Activated CD4-positive, alpha-beta T cell treated with anti-CD3 and anti-CD28 coated beads, Interleukin-2, amount 10 ng/mL, durations not matched to agents 7 days and 5 days (primary cell): ENCODE results near the gene CDH4. TPM values are rescaled to one million over a fixed set of nuclear protein-coding genes. Genes with fewer than 3 reads are reported as not detected.

ENCODE experiments used
- CTCF ChIA-PET: fragments of 350-600 bp; sonication (Branson Sonifier 250); formaldehyde crosslinking; loops from one replicate; lab custom pipeline; 2021; ENCODE audit warnings: antibody characterized with exemption; lab: Charles Lee
- POLR2A ChIA-PET: fragments of 350-600 bp; sonication (Branson Sonifier 250); formaldehyde crosslinking; loops from one replicate; lab custom pipeline; 2021; ENCODE audit warnings: antibody characterized with exemption; lab: Charles Lee
- DNase-seq: peaks from one replicate; pipeline ENCODE4 v3.0.0-alpha.2; 2020
- H3K27ac Mint-ChIP-seq: one replicate; pipeline ENCODE4 v1.8.0; 2021; ENCODE audit warnings: mild to moderate bottlenecking, moderate library complexity, mixed read lengths
- H3K27me3 Mint-ChIP-seq: one replicate; pipeline ENCODE4 v1.8.0; 2021; ENCODE audit warnings: mixed read lengths
- H3K36me3 Mint-ChIP-seq: one replicate; pipeline ENCODE4 v1.8.0; 2021; ENCODE audit warnings: low read depth, mixed read lengths
- H3K4me1 Mint-ChIP-seq: one replicate; pipeline ENCODE4 v1.8.0; 2021; ENCODE audit warnings: mixed read lengths
- H3K4me3 Mint-ChIP-seq: one replicate; pipeline ENCODE4 v1.8.0; 2021; ENCODE audit warnings: mild to moderate bottlenecking, moderate library complexity, mixed read lengths
- H3K9me3 Mint-ChIP-seq: one replicate; pipeline ENCODE4 v1.8.0; 2021; ENCODE audit warnings: mixed read lengths
- total RNA-seq, 2 experiments: library from RNA; stranded (reverse); gene quantifications; one replicate each; pipeline ENCODE4 v1.2.3, GENCODE V29; 2021

The CDH4 gene
- total RNA-seq, 2 experiments from 2014 or later, result not detected

- H3K9me3 Mint-ChIP-seq, result no peaks in the 10 kb centered on the region
- H3K27ac Mint-ChIP-seq, result no peak overlapping the region
- POLR2A ChIA-PET, result no interaction called here
- CTCF ChIA-PET, result no interaction called here
- DNase-seq, result no peak
- H3K4me1 Mint-ChIP-seq, result no peaks in the 10 kb centered on the region
- H3K36me3 Mint-ChIP-seq, result no peaks in the 10 kb centered on the region
- H3K27me3 Mint-ChIP-seq, result no peaks in the 10 kb centered on the region
- no peak overlapping the region for H3K4me3 Mint-ChIP-seq
Observed at GRCh38 chr20:61354501-61354900, 102.4 kb downstream of the CDH4 start.

- Mint-ChIP-seq H3K9me3 (no peaks in the 10 kb centered on the region), H3K27me3 (no peaks in the 10 kb centered on the region), H3K4me1 (no peaks in the 10 kb centered on the region), H3K27ac (no peak overlapping the region), H3K4me3 (no peak overlapping the region), H3K36me3 (no peaks in the 10 kb centered on the region)
- no peak for DNase-seq
- ChIA-PET CTCF (no interaction called here), POLR2A (no interaction called here)
Observed at GRCh38 chr20:61354901-61355495, 102.9 kb downstream of the CDH4 start.

GRCh38 chr20:61355585-61355984 lies 103.5 kb downstream of the CDH4 start:
- no peaks in the 10 kb centered on the region for H3K4me1 Mint-ChIP-seq
- H3K27ac Mint-ChIP-seq, result no peak overlapping the region
- POLR2A ChIA-PET, result no interaction called here
- CTCF ChIA-PET, result no interaction called here
- no peaks in the 10 kb centered on the region for H3K36me3 Mint-ChIP-seq
- H3K4me3 Mint-ChIP-seq, result no peak overlapping the region
- H3K9me3 Mint-ChIP-seq, result no peaks in the 10 kb centered on the region
- no peak for DNase-seq
- H3K27me3 Mint-ChIP-seq, result no peaks in the 10 kb centered on the region

- ChIA-PET POLR2A (no interaction called here), CTCF (no interaction called here)
- DNase-seq, result no peak
- Mint-ChIP-seq H3K27ac (no peak overlapping the region), H3K27me3 (no peaks in the 10 kb centered on the region), H3K36me3 (no peaks in the 10 kb centered on the region), H3K9me3 (no peaks in the 10 kb centered on the region), H3K4me1 (no peaks in the 10 kb centered on the region), H3K4me3 (no peak overlapping the region)
Observed at GRCh38 chr20:61356196-61356595, 104.1 kb downstream of the CDH4 start.

GRCh38 chr20:61357119-61357518 lies 105.1 kb downstream of the CDH4 start:
- CTCF ChIA-PET, result no interaction called here

GRCh38 chr20:61359254-61359653 lies 107.2 kb downstream of the CDH4 start:
- Mint-ChIP-seq H3K27me3 (no peaks in the 10 kb centered on the region), H3K9me3 (no peaks in the 10 kb centered on the region), H3K27ac (no peak overlapping the region), H3K36me3 (no peaks in the 10 kb centered on the region), H3K4me1 (no peaks in the 10 kb centered on the region), H3K4me3 (no peak overlapping the region)
- POLR2A ChIA-PET, result no interaction called here
- CTCF ChIA-PET, result no interaction called here
- DNase-seq, result no peak

More at GRCh38 chr20:61357119-61357518, 105.1 kb downstream of the CDH4 start:
- no peaks in the 10 kb centered on the region for H3K9me3 Mint-ChIP-seq
- no peaks in the 10 kb centered on the region for H3K36me3 Mint-ChIP-seq
- POLR2A ChIA-PET, result no interaction called here
- no peaks in the 10 kb centered on the region for H3K27me3 Mint-ChIP-seq
- no peak overlapping the region for H3K4me3 Mint-ChIP-seq
- no peak overlapping the region for H3K27ac Mint-ChIP-seq
- H3K4me1 Mint-ChIP-seq, result no peaks in the 10 kb centered on the region
- DNase-seq, result no peak

GRCh38 chr20:61360296-61360695 lies 108.2 kb downstream of the CDH4 start:
- Mint-ChIP-seq H3K4me1 (no peaks in the 10 kb centered on the region), H3K36me3 (no peaks in the 10 kb centered on the region), H3K4me3 (no peak overlapping the region), H3K27me3 (no peaks in the 10 kb centered on the region), H3K9me3 (no peaks in the 10 kb centered on the region), H3K27ac (no peak overlapping the region)
- CTCF ChIA-PET, result no interaction called here
- POLR2A ChIA-PET, result no interaction called here
- DNase-seq, result no peak

GRCh38 chr20:61360940-61361339 lies 108.9 kb downstream of the CDH4 start:
- no peaks in the 10 kb centered on the region for H3K36me3 Mint-ChIP-seq
- H3K27ac Mint-ChIP-seq, result no peak overlapping the region
- POLR2A ChIA-PET, result no interaction called here
- CTCF ChIA-PET, result no interaction called here
- H3K4me1 Mint-ChIP-seq, result no peaks in the 10 kb centered on the region
- no peak overlapping the region for H3K4me3 Mint-ChIP-seq
- no peaks in the 10 kb centered on the region for H3K27me3 Mint-ChIP-seq
- H3K9me3 Mint-ChIP-seq, result no peaks in the 10 kb centered on the region
- DNase-seq, result no peak

GRCh38 chr20:61361501-61361900 lies 109.4 kb downstream of the CDH4 start:
- Mint-ChIP-seq H3K4me1 (no peaks in the 10 kb centered on the region), H3K9me3 (no peaks in the 10 kb centered on the region), H3K27ac (no peak overlapping the region), H3K27me3 (no peaks in the 10 kb centered on the region), H3K36me3 (no peaks in the 10 kb centered on the region), H3K4me3 (no peak overlapping the region)
- POLR2A ChIA-PET, result no interaction called here
- CTCF ChIA-PET, result no interaction called here
- DNase-seq, result no peak

GRCh38 chr20:61364147-61364546 lies 112.1 kb downstream of the CDH4 start:
- DNase-seq, result no peak
- H3K27ac Mint-ChIP-seq, result no peak overlapping the region
- H3K4me1 Mint-ChIP-seq, result no peaks in the 10 kb centered on the region
- H3K27me3 Mint-ChIP-seq, result no peaks in the 10 kb centered on the region
- H3K4me3 Mint-ChIP-seq, result no peak overlapping the region
- no peaks in the 10 kb centered on the region for H3K36me3 Mint-ChIP-seq
- no peaks in the 10 kb centered on the region for H3K9me3 Mint-ChIP-seq
- CTCF ChIA-PET, result no interaction called here
- POLR2A ChIA-PET, result no interaction called here

GRCh38 chr20:61366914-61367313 lies 114.9 kb downstream of the CDH4 start:
- POLR2A ChIA-PET, result no interaction called here
- H3K4me1 Mint-ChIP-seq, result no peaks in the 10 kb centered on the region
- no peaks in the 10 kb centered on the region for H3K27me3 Mint-ChIP-seq
- no peak for DNase-seq
- no peak overlapping the region for H3K4me3 Mint-ChIP-seq
- no peaks in the 10 kb centered on the region for H3K9me3 Mint-ChIP-seq
- no peaks in the 10 kb centered on the region for H3K36me3 Mint-ChIP-seq
- CTCF ChIA-PET, result no interaction called here
- no peak overlapping the region for H3K27ac Mint-ChIP-seq

GRCh38 chr20:61369731-61370520 lies 117.9 kb downstream of the CDH4 start:
- CTCF ChIA-PET, result no interaction called here

GRCh38 chr20:61370841-61371303 lies 118.8 kb downstream of the CDH4 start:
- H3K27me3 Mint-ChIP-seq, result no peaks in the 10 kb centered on the region
- no peak overlapping the region for H3K4me3 Mint-ChIP-seq
- H3K9me3 Mint-ChIP-seq, result no peaks in the 10 kb centered on the region
- no peak overlapping the region for H3K27ac Mint-ChIP-seq
- no peaks in the 10 kb centered on the region for H3K4me1 Mint-ChIP-seq
- no peaks in the 10 kb centered on the region for H3K36me3 Mint-ChIP-seq
- DNase-seq, result no peak
- CTCF ChIA-PET, result interaction anchor here (0.6 kb wide), 1 partner anchor 1363 kb away, joined by 3 read pairs; no protein-coding TSS in a partner anchor
- POLR2A ChIA-PET, result no interaction called here

More at GRCh38 chr20:61369731-61370520, 117.9 kb downstream of the CDH4 start:
- no peak for DNase-seq
- Mint-ChIP-seq H3K36me3 (no peaks in the 10 kb centered on the region), H3K4me1 (no peaks in the 10 kb centered on the region), H3K27me3 (no peaks in the 10 kb centered on the region), H3K4me3 (no peak overlapping the region), H3K9me3 (no peaks in the 10 kb centered on the region), H3K27ac (no peak overlapping the region)
- POLR2A ChIA-PET, result no interaction called here
